Measurements from ENCODE around the gene SYNDIG1. TPM values are rescaled to one million over a fixed set of nuclear protein-coding genes. Genes with fewer than 3 reads are reported as not detected.

Gene SYNDIG1
- polyA plus RNA-seq, 1 experiment, result not detected

GRCh38 chr20:24571159-24571558, 101.7 kb downstream of the SYNDIG1 start:
- Histone ChIP-seq H3K4me3 (ENCODE audit: low read depth, low read length) (no peak overlapping the region), H3K9me3 (ENCODE audit: control insufficient read depth, insufficient read depth, low read length) (no peaks in the 10 kb centered on the region), H3K27me3 (ENCODE audit: control insufficient read depth, insufficient read depth, low read length) (no peaks in the 10 kb centered on the region), H3K27ac (ENCODE audit: low read depth, low read length) (no peak overlapping the region)
- no peak for TF ChIP-seq CTCF (IDR thresholded peaks at IDR 0.05; ENCODE audit: low read depth, low read length)
- DNase-seq (ENCODE audit: low read depth, low spot score), result no peak
- CTCF ChIA-PET, result no interaction called here
- POLR2A ChIA-PET, result no interaction called here

- Histone ChIP-seq H3K27me3 (ENCODE audit: control insufficient read depth, insufficient read depth, low read length) (no peaks in the 10 kb centered on the region), H3K9me3 (ENCODE audit: control insufficient read depth, insufficient read depth, low read length) (no peaks in the 10 kb centered on the region; the same call in 1 of the 2 replicates), H3K27ac (ENCODE audit: low read depth, low read length) (no peak overlapping the region), H3K4me3 (ENCODE audit: low read depth, low read length) (no peak overlapping the region)
- POLR2A ChIA-PET, result no interaction called here
- CTCF ChIA-PET, result no interaction called here
- no peak for DNase-seq (ENCODE audit: low read depth, low spot score)
- TF ChIP-seq CTCF (IDR thresholded peaks at IDR 0.05; ENCODE audit: low read depth, low read length), result no peak
Observed at GRCh38 chr20:24572140-24572539, 102.7 kb downstream of the SYNDIG1 start.

- CTCF ChIA-PET, result no interaction called here
- POLR2A ChIA-PET, result no interaction called here
- no peaks in the 10 kb centered on the region for H3K27me3 ChIP-seq (ENCODE audit: control insufficient read depth, insufficient read depth, low read length)
- no peak overlapping the region for H3K4me3 ChIP-seq (ENCODE audit: low read depth, low read length)
- no peak overlapping the region for H3K27ac ChIP-seq (ENCODE audit: low read depth, low read length)
- no peak for TF ChIP-seq CTCF (IDR thresholded peaks at IDR 0.05; ENCODE audit: low read depth, low read length)
- no peaks in the 10 kb centered on the region; the same call in 1 of the 2 replicates for H3K9me3 ChIP-seq (ENCODE audit: control insufficient read depth, insufficient read depth, low read length)
- no peak for DNase-seq (ENCODE audit: low read depth, low spot score)
Observed at GRCh38 chr20:24572862-24573261, 103.4 kb downstream of the SYNDIG1 start.

- TF ChIP-seq CTCF (IDR thresholded peaks at IDR 0.05; ENCODE audit: low read depth, low read length), result no peak
- Histone ChIP-seq H3K9me3 (ENCODE audit: control insufficient read depth, insufficient read depth, low read length) (no peaks in the 10 kb centered on the region; the same call in 1 of the 2 replicates), H3K27ac (ENCODE audit: low read depth, low read length) (no peak overlapping the region), H3K4me3 (ENCODE audit: low read depth, low read length) (no peak overlapping the region), H3K27me3 (ENCODE audit: control insufficient read depth, insufficient read depth, low read length) (no peaks in the 10 kb centered on the region)
- CTCF ChIA-PET, result no interaction called here
- DNase-seq (ENCODE audit: low read depth, low spot score), result no peak
- POLR2A ChIA-PET, result no interaction called here
Observed at GRCh38 chr20:24573557-24573956, 104.1 kb downstream of the SYNDIG1 start.

GRCh38 chr20:24574307-24574706, 104.9 kb downstream of the SYNDIG1 start:
- DNase-seq (ENCODE audit: low read depth, low spot score), result no peak
- POLR2A ChIA-PET, result no interaction called here

More at GRCh38 chr20:24574307-24574706, 104.9 kb downstream of the SYNDIG1 start:
- no peaks in the 10 kb centered on the region; the same call in 1 of the 2 replicates for H3K9me3 ChIP-seq (ENCODE audit: control insufficient read depth, insufficient read depth, low read length)
- CTCF ChIA-PET, result no interaction called here
- H3K27ac ChIP-seq (ENCODE audit: low read depth, low read length), result no peak overlapping the region
- no peak overlapping the region for H3K4me3 ChIP-seq (ENCODE audit: low read depth, low read length)
- no peak for TF ChIP-seq CTCF (IDR thresholded peaks at IDR 0.05; ENCODE audit: low read depth, low read length)
- H3K27me3 ChIP-seq (ENCODE audit: control insufficient read depth, insufficient read depth, low read length), result no peaks in the 10 kb centered on the region

Measured in AG04450 (cell line).